ENCODE data around the gene MYO5C.

MYO5C gene

DNA sequence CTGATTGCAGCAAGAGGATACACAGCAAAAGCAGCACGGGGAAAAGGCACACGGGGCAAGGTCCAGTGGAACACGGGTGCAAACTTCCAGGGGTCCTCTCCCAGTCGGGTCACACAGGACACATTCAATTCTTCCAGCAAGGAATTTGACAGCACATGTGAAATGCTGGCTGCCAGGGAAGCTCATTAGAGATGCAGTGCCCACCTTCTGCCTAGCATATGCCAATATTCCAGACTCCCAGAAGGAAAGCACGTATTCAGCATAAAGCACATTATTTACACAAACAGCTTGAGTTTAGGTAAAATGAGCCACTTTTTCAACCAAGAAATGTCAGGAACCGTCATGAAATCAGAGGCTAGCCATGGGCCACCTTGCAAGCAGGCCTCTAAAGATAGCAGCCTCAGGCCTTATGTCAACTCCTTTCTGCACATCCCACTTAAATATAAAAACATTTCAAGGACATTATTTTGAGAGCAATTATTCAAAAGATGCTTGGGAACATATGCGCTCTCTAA is 19.3 kb downstream of the MYO5C start:
- DNase-seq, result no peak

- no peak for DNase-seq
Observed at GRCh38 chr15:52263563-52264282, 31.9 kb downstream of the MYO5C start.

DNA sequence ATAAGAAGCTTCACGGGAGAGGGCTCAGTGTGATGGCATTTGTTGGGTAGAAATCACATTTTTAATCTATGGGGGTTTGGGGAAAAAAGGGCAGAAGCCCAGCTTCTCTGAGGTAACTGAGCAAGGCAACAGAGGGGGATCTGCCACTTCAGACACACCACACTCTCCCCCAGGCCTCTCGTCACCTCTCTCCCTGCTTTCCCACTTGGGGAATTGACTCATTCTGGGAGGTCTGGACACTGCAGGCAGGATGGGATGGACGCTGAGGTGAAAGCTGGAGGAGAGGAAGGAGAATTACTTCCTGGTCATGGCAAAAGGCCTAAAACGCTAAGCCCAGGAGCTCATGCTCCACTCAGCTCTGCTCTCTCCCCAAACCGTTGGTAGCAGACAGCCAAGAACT is 33.2 kb downstream of the MYO5C start:
- DNase-seq, result no peak

GRCh38 chr15:52261498-52262242 is 33.9 kb downstream of the MYO5C start:
- DNase-seq, result no peak

DNA sequence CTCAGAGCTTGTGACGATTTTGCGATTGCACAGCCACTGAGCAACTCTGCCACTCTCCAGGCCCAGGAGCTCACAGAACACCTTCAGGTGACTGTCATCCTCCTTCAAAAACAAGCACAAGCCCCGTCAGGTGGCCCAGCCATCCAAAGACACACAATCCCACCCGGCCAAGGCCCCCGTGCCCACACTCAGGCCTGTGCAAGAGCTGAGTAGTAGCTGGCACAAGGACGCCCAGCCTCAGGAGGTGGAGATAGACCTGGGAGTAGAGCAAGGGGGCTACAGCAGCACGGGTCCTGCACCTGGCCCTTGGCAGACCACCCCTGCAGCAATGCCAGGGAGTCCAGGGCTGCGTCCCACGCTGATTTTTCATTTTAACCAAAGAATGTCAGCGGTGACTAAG is 34.6 kb downstream of the MYO5C start:
- DNase-seq, result no peak

- no peak for DNase-seq
Observed at GRCh38 chr15:52259503-52259902, 36.1 kb downstream of the MYO5C start.

DNA sequence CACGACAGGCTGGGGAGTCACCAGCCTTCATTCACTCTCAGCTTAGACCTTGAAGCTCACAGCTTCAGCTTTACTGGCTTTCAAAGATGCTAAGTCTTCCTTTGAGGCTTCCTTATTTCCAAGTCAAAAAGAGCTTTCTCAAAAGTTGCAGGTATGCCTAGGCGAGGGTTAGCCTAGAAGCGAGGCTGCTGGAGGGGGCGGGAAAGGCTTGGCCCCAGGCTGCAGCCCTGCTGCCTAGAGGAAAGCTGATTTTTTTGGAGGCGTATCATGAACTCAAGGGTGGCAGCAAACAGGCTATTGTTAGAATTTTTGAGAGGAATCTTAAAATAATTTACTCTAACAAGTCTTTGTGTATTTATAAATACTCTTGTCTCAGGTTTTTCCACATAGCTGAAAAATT is 37.1 kb downstream of the MYO5C start:
- DNase-seq, result no peak

- DNase-seq, result peak; percentile 0
Observed at GRCh38 chr15:52257734-52258062, 37.9 kb downstream of the MYO5C start.

GRCh38 chr15:52256930-52257733 is 38.5 kb downstream of the MYO5C start:
- DNase-seq, result no peak

DNA sequence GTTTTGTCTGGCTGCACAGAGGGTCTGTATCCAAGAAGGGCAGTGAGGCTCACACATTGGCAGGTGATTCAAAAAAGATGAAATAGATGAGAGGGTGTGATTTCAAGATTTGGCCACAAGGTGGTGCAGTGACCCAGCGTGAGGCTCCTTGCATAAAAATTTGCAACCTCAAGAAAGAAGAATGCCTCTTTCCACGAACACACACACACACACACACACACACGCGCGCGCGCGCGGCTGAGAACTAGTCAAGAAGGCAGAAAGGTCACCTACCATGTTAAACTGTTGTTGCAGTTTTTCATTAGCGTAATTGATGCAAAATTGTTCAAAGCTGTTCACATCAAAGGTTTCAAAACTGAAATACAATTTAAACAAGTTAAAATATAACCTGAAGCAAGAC is 39.2 kb downstream of the MYO5C start:
- peak; percentile 46 for DNase-seq

DNA sequence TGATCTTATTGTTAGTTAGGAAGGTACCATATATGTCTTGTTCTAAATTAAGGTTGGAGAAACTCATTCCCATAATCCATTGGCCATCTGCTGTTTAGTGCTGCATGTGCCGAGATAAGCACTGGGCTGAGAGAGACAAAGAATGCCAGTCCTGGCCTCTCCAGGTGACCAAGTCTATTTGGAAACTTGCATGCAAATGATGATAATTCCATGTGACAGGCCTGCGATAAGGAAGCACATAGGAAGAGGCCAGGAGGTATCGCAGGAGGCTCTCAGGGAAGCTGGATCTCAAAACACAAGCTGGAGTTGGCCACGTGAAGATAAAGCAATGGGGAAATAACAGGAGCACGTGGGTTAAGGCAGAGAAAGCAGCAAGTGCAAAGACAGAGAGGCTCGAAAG is 39.7 kb downstream of the MYO5C start:
- no peak for DNase-seq

DNA sequence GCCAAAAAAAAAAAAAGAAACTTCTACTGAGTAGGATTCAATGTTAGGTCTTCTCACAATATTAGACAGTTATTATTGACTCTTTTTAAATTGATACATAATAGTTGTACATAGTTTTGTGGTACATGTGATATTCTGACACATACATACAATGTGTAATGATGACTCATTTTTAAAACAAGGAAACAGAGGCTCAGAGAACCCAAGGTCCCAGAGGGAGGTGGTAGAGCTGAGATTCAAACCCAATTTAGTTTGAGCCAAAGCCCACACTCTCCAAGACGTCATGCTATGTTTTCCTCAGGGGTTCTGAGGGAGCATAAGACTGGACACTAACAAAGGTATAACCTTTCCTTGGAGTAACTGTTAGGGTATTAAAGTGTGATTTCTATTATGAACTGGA is 40.6 kb downstream of the MYO5C start:
- DNase-seq, result no peak

- DNase-seq, result no peak
Observed at GRCh38 chr15:52254391-52254790, 41.2 kb downstream of the MYO5C start.

DNA sequence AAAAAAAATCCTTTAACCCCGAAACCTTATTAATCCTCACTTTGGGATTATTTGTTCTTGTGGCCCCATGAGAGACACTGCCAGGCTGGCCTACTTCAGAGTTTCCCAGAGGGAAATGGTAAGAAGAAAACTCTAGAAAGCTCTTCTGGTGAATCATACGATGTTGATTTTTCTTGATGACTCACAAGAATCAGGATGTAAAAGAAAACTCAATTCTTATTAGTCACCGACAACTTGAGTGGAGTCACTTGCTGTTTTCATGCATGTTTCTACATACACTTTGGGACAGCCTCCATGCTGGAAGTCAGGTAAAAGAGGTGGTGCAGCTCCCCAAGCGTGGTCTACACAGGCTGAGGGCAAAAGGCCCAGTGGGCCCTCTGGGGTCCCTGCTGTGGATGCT is 42.8 kb downstream of the MYO5C start:
- no peak for DNase-seq

- DNase-seq, result no peak
Observed at GRCh38 chr15:52251144-52251860, 44.3 kb downstream of the MYO5C start.

DNA sequence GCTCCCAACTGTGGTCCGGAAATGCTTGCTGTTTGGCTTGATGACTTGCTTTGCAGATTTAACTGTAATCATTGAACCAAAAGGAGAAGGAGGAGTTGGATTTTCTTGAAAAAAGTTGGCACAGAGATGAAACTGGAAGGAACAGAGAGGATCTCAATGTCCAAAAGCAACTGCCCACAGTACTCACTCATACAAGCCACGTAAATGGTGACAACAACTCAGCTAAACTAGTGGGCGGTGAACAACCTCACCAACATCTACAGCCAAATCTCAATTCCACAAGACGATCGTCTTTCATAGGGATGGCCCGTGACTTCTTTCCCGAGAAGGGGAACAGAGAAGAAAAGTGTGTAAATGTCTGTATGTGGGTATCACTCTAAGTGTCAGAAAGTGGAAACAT is 48.1 kb downstream of the MYO5C start:
- DNase-seq, result no peak

DNA sequence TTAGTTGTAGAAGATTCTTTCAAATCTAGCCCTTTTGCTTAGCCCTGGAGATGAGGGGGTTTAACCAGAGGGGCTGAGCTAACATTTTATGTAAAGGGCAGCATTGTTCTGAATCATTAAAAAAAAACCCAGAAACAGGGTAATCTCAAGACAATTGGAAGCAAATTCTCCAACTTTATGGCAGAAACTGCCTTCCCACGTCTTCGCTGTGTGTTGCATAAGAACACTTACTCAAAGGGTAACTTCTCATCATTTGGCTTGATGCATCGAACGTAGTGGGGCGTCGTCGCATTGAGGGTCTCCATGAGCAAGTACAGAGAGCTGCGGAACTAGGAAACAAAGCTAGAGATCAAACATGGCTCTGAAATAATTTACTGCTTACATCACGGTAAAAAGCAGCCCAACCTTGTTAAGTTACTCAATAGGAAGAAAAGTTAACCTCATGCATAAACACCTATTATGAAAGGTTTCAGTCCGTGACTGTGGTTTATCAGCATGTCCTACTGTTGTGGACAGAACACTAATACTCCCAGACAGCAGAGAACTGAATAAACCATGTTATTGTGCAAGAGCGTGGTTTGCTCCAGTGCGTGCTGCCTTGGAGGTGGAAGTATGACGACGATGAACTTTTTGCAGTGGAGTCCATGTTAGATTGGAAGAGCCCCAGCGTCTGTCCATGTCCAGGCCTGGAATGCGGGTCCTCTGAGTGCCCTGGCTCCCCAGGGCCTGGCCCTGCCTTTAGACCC is 48.7 kb downstream of the MYO5C start:
- no peak for DNase-seq

DNA sequence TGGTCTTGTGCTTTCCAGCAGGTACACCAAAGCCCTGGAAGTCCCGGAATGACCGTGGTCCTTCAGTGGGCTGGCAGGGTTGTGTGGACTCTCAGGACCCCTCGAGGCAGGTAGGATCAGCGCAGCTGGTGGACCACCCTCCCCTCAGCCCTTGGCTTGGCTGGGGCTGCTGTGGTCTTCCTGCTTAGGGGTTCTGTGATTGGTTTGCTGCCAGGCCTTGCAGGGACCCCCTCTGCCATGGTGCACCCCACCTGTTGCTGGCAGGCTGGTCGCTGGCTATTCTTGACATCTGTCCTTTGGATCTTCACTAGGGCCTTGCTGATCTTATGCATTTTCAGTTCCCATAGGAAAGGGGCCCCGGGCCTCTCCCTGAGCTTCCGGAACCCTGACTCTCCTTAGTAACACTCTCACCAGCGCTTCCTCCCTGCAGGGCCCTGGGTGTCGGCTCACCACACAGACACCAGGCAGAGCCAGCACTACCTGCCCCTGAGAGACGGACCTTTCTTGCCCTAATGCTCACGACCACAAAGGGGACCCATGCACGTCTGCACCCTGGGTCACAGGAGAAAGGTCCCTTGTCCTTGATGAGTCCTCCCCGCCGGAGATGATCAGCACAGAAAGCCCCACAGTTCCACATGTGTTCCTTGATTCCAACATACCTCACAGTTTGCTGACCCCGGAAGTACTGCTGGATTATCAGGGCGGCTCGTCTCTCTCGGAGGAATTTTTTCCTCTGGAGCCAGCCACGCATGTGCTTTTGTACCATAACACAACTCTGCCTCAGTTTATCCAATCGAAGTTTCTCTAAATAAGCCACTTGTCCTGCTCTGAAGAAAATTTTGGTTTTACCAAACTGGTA is 51.7 kb downstream of the MYO5C start:
- DNase-seq, result no peak

DNA sequence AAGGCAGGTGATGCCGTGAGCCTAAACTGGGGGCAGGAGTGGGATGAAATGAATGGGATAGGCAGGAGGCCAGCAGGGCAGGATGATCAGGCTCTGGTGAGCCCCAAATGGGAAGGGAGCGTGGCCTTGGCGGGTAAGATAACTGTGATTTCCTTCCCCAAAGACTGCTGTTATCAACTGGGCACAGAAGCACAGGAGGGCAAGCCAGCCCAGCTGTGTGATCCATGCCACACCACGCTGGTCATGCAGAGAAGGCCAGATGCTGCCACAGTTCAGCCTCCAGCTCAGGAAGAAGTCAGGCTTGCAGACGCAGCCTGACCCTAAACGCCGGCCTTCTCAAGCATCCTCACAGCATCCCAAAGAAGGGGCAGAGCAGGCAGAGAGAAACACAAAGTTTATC is 52.3 kb downstream of the MYO5C start:
- DNase-seq, result no peak

- no peak for DNase-seq
Observed at GRCh38 chr15:52241489-52241888, 54.1 kb downstream of the MYO5C start.

DNA sequence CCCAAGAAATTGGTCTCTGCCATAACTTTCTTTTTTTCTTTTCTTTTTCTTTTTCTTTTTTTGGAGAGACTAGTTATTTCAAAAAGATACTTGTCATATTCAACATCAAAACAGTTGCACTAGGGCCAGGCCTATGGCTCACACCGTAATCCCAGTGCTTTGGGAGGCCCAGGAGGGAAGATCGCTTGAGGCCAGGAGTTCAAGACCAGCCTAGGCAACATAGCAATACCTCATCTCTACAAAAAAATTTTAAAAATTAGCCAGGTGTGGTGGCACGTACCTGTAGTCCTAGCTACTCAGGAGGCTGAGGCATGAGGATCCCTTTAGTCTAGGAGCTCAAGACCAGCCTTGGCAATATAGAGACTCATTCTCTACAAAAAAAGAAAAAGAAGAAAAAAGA is 55.4 kb downstream of the MYO5C start:
- DNase-seq, result no peak

All from NCI-H1105 (cell line).